ENCODE data around the gene PCDHGA4. TPM values are rescaled to one million over a fixed set of nuclear protein-coding genes. Genes with fewer than 3 reads are reported as not detected.
"Not testable (repeated sequence)": the region's sequence is repeated elsewhere in the genome, so short reads cannot be mapped to it uniquely, and the experiment has no call there.

The PCDHGA4 gene
- total RNA-seq (10 to 100 TPM in 5 of 9 donors, 1 to 10 TPM in 4; 5.1 to 13.7 (median 11.0) TPM), polyA plus RNA-seq (1 to 10 TPM; 2.5 to 5.1 TPM)
- long read RNA-seq, donor 1, full-length matches to known transcripts: 1 of 2 reads
- long read RNA-seq, donor 1, partial matches to known transcripts: 0 of 2 reads
- long read RNA-seq, donor 1, other reads (novel, unspliced or antisense): 1 of 2 reads
- long read RNA-seq, donor 2, partial matches to known transcripts: 0 of 1 reads
- long read RNA-seq, donor 2, other reads (novel, unspliced or antisense): 0 of 1 reads
- long read RNA-seq, donor 3, partial matches to known transcripts: 0 of 3 reads
- long read RNA-seq, donor 3, other reads (novel, unspliced or antisense): 0 of 3 reads

DNA sequence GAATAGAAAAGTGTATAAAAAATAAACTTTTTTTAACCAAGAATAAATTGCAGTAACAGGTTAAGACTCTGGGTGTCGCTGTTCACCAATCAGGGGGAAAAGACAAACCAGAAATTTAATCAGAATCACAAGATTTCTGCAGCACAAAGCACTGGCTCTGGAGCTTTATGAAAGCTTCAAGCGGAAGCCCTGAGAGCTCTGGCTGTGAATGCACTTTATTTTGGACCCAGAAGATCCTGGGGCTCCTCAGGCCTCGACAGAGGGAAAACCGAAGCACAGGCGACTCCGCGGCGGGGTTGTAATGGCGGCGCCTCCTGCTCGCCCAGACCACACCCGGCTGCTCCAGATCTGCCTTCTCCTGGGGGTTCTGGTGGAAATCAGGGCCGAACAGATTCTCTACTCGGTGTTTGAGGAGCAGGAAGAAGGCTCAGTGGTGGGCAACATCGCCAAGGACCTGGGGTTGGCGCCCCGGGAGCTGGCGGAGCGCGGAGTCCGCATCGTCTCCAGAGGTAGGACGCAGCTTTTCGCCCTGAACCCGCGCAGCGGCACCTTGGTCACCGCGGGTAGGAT, at the start of gene PCDHGA4:
Gene PCDHGA4, plus strand, starts transcription at position 122 of the 570 bp plus-strand sequence. Its CDS starts 87 bp downstream, at position 209.
- Histone ChIP-seq H3K27ac (no peak within 1 kb of the TSS), H3K27me3 (peaks cover 0 to 20% (median 0%) of the 10 kb centered on the region in 9 donors), H3K9me3 (peaks cover 0 to 98% (median 70%) of the 10 kb centered on the region in 12 donors), H3K36me3 (peaks cover 0 to 27% (median 0%) of the 10 kb centered on the region in 9 donors), H3K4me1 (peaks cover 0 to 22% (median 0%) of the 10 kb centered on the region in 12 donors), H3K4me3 (peak within 1 kb of the TSS in 10 of 12 donors; percentile 5 to 42 (median 34))
- intact Hi-C loops (cut with DNase I): loop anchor here in 1 of 10 donors (10.0 kb wide), 1 partner anchor 170 kb away; no protein-coding TSS in a partner anchor
- TF ChIP-seq, protein P1, sequence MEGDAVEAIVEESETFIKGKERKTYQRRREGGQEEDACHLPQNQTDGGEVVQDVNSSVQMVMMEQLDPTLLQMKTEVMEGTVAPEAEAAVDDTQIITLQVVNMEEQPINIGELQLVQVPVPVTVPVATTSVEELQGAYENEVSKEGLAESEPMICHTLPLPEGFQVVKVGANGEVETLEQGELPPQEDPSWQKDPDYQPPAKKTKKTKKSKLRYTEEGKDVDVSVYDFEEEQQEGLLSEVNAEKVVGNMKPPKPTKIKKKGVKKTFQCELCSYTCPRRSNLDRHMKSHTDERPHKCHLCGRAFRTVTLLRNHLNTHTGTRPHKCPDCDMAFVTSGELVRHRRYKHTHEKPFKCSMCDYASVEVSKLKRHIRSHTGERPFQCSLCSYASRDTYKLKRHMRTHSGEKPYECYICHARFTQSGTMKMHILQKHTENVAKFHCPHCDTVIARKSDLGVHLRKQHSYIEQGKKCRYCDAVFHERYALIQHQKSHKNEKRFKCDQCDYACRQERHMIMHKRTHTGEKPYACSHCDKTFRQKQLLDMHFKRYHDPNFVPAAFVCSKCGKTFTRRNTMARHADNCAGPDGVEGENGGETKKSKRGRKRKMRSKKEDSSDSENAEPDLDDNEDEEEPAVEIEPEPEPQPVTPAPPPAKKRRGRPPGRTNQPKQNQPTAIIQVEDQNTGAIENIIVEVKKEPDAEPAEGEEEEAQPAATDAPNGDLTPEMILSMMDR (IDR thresholded peaks at IDR 0.05): peak; percentile 23 to 64 (median 44)
- no peak for TF ChIP-seq POLR2A (IDR thresholded peaks at IDR 0.05)
- no peak for DNase-seq
- ATAC-seq: peak in 1 of 4 donors; percentile 17
- 19 to 29% (median 21%) methylated on average over 25 to 29 of the region's 29 CpGs for WGBS, 4 donors

DNA sequence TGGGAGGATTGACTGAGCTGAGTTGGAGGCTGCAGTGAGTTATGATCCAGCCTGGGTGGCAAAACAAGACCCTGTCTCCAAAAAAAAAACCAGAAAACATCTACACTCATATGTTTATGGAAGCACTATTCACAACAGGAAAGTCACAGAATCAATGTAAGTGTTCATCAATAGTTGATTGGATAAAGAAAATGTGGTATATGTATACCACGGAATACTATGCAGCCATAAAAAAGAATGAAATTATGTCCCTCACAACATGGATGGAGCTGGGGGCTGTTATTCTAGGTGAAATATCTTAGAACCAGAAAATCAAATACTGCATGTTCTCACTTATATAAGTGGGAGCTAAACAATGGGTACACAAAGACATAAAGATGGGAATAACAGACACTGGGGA, 48.2 kb upstream of the PCDHGA4 start:
- H3K4me1 ChIP-seq: no peaks in the 10 kb centered on the region
- no peaks in the 10 kb centered on the region for H3K36me3 ChIP-seq
- intact Hi-C loops (cut with DNase I): no loop called here
- TF ChIP-seq POLR2A (IDR thresholded peaks at IDR 0.05): no peak
- TF ChIP-seq, protein P1 (IDR thresholded peaks at IDR 0.05): no peak
- no peak for DNase-seq
- no peak for ATAC-seq
- peaks cover 0 to 99% (median 71%) of the 10 kb centered on the region in 12 donors for H3K9me3 ChIP-seq
- H3K4me3 ChIP-seq: no peak overlapping the region
- no peaks in the 10 kb centered on the region for H3K27me3 ChIP-seq
- H3K27ac ChIP-seq: no peak overlapping the region
- 95 to 98% (median 98%) methylated on average over 1 of the region's 1 CpG for WGBS, 4 donors

DNA sequence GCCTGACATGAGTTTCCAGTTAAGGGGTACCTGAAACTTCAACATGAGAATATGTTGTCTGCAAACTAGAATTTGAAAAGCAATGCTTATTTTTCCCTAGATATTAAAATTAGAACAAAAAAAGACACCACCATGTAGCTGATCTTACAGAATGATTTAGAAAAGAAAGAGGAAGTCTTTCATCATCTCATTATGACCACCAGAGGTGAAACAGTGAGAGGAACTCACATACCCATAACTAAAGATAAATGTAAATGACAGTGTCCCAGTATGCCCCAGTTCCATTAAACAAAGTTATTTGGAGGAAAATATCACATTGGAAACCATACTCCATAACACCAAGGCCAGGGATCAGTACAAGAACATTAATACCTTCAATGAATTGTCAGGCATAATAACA, 41.1 kb upstream of the PCDHGA4 start:
- peaks cover under 1 to 100% (median 76%) of the 10 kb centered on the region in 12 donors for H3K9me3 ChIP-seq
- no peak for TF ChIP-seq POLR2A (IDR thresholded peaks at IDR 0.05)
- TF ChIP-seq, protein P1 (IDR thresholded peaks at IDR 0.05): no peak
- DNase-seq (no peak), ATAC-seq (no peak)
- no peaks in the 10 kb centered on the region for H3K27me3 ChIP-seq
- H3K4me3 ChIP-seq: no peak overlapping the region
- intact Hi-C loops (cut with DNase I): loop anchor here in 1 of 10 donors (10.0 kb wide), 1 partner anchor 69 kb away; the partner anchor contains the start of gene PCDHB15
- peaks cover 0 to 5% (median 0%) of the 10 kb centered on the region in 12 donors for H3K4me1 ChIP-seq
- H3K36me3 ChIP-seq: peaks cover 0 to 37% (median 6%) of the 10 kb centered on the region in 9 donors
- no peak overlapping the region for H3K27ac ChIP-seq

DNA sequence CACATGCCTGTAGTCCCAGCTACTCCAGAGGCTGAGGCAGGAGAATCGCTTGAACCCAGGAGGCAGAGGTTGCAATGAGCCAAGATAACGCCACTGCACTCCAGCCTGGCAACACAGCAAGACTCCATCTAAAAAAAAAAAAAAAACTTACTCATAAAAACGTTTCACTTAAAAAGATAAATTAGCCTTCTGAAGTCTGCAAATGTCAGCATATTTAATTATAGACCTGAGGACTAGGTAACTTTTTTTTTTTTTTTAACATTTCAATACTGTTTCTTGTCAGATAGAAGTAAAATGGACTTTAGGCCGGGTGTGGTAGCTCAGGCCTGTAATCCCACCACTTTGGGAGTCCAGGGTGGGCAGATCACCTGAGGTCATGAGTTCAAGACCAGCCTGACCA, 37.9 kb upstream of the PCDHGA4 start:
- not testable (repeated sequence) for DNase-seq, H3K4me3 ChIP-seq, H3K27me3 ChIP-seq, H3K27ac ChIP-seq, ATAC-seq
- H3K4me1 ChIP-seq: peaks cover 0 to 18% (median 8%) of the 10 kb centered on the region in 12 donors
- WGBS, 4 donors: 84 to 88% (median 85%) methylated on average over 4 of the region's 4 CpGs
- peaks cover 4 to 93% (median 75%) of the 10 kb centered on the region in 12 donors for H3K9me3 ChIP-seq
- peaks cover 0 to 50% (median 13%) of the 10 kb centered on the region in 9 donors for H3K36me3 ChIP-seq
- intact Hi-C loops (cut with DNase I): loop anchor here in 1 of 10 donors (10.0 kb wide), 1 partner anchor 72 kb away; the partner anchor contains the start of gene PCDHB15
